Uterus (tissue), 2 donors: ENCODE results near the gene ADCY5.

Experiments
- CTCF ChIP-seq, 4 experiments: fragments of 200-600 bp in 2 of 4; fragments of 450-650 bp in 2 of 4; sonication (generic) in 2 of 4; IDR thresholded peaks; one replicate each; pipeline ENCODE4 v1.5.1; 2016 to 2019; ENCODE audit warnings: antibody characterized with exemption in 4 of 4, mild to moderate bottlenecking in 2 of 4, moderate library complexity in 1 of 4
- POLR2A ChIP-seq, 2 donors: fragments of 450-650 bp; IDR thresholded peaks; one replicate each; pipeline ENCODE4 v1.6.1; 2016; ENCODE audit warnings: antibody characterized with exemption in 2 of 2, mild to moderate bottlenecking in 1 of 2, moderate library complexity in 1 of 2

GRCh38 chr3:123290962-123291361, 157.9 kb downstream of the ADCY5 start:
- TF ChIP-seq CTCF (IDR thresholded peaks at IDR 0.05), result no peak
- TF ChIP-seq POLR2A (IDR thresholded peaks at IDR 0.05), result no peak
